K562 (cell line): ENCODE data around the gene GTF2I. TPM values are rescaled to one million over a fixed set of nuclear protein-coding genes. Genes with fewer than 3 reads are reported as not detected.
A peak's percentile ranks its signal among the peaks of the same experiment; 100 is the strongest.
"Not testable (repeated sequence)": the region's sequence is repeated elsewhere in the genome, so short reads cannot be mapped to it uniquely, and the experiment has no call there.

Source experiments
- ATAC-seq: fragments of 200-7000 bp; cut with Tn5 transposase; 3 replicates; pipeline ENCODE4 v1.9.1; 2020; ENCODE audit warnings: moderate library complexity
- BruUV-seq: library from RNA; stranded (reverse); fragments of 400-500 nt; replicated peaks from 2 replicates; lab custom pipeline; 2021; lab: Mats Ljungman, UMichigan
- CTCF ChIA-PET: fragments of 300-600 bp; formaldehyde crosslinking; extraction: SDS; loops from one replicate; lab custom pipeline; 2021; ENCODE audit warnings: low intra/inter-chr PET ratio; lab: Yijun Ruan, JAX
- POLR2A ChIA-PET: fragments of 300-600, 350-650 bp; sonication (Branson Sonifier 250); formaldehyde crosslinking; extraction: SDS; loops from one replicate; lab custom pipeline; 2021; ENCODE audit warnings: antibody characterized with exemption, inconsistent platforms; lab: Yijun Ruan, JAX
- DNase-seq, 4 experiments: peaks; one replicate each; pipeline versions ENCODE4 v3.0.0 to v3.0.0-alpha.2; 2011 to 2018; ENCODE audit warnings: low spot score in 3 of 4, mixed read lengths in 3 of 4; ENCODE audit errors: extremely low read depth in 1 of 4
- FAIRE-seq: peaks from 2 replicates; lab custom pipeline; 2011; peaks lifted over from hg19 to GRCh38; lab: Jason Lieb, UNC
- H2AFZ ChIP-seq: 2 replicates; pipeline ENCODE4 v1.6.0; 2011; ENCODE audit warnings: low read depth, low read length, control low read depth, inconsistent platforms
- H3K27ac ChIP-seq: fragments of 200-600 bp; 3 replicates; pipeline ENCODE4 v1.8.0; 2011; ENCODE audit warnings: low read depth, mild to moderate bottlenecking, control low read depth, inconsistent platforms, low read length, moderate library complexity, mixed read lengths; ENCODE audit errors: extremely low read depth
- H3K27me3 ChIP-seq, 2 experiments: fragments of 300-600 bp in 1 of 2; 2 replicates in 1 of 2; 3 replicates in 1 of 2; pipeline versions ENCODE4 v1.6.0 to v1.8.0; 2011; ENCODE audit warnings: inconsistent platforms in 2 of 2, low read length in 2 of 2, mild to moderate bottlenecking in 1 of 2, mixed read lengths in 1 of 2, moderate library complexity in 1 of 2; ENCODE audit not compliant: control insufficient read depth in 2 of 2, insufficient read depth in 2 of 2
- H3K36me3 ChIP-seq: fragments of 300-600 bp; 3 replicates; pipeline ENCODE4 v1.8.0; 2011; ENCODE audit warnings: mild to moderate bottlenecking, low read length, inconsistent platforms; ENCODE audit not compliant: control insufficient read depth, insufficient read depth
- H3K4me1 ChIP-seq, 2 experiments: fragments of 200-600 bp in 1 of 2; replicated peaks in 1 of 2; 2 replicates in 1 of 2; 3 replicates in 1 of 2; pipeline versions ENCODE4 v1.5.1 to v1.8.0; 2011; ENCODE audit warnings: inconsistent platforms in 2 of 2, low read length in 2 of 2, mild to moderate bottlenecking in 1 of 2, mixed read lengths in 1 of 2, moderate library complexity in 1 of 2; ENCODE audit not compliant: control insufficient read depth in 2 of 2, insufficient read depth in 2 of 2
- H3K4me2 ChIP-seq: 2 replicates; pipeline ENCODE4 v1.6.1; 2011; ENCODE audit warnings: low read length, control low read depth, inconsistent platforms, mixed read lengths; ENCODE audit not compliant: insufficient read depth
- H3K4me3 ChIP-seq: fragments of 200-600 bp; sonication (generic), shearing (Covaris generic); 2 replicates; pipeline ENCODE4 v1.5.1; 2016; ENCODE audit warnings: control low read depth, inconsistent platforms
- H3K79me2 ChIP-seq: fragments of 200-600 bp; 3 replicates; pipeline ENCODE4 v1.8.0; 2011; ENCODE audit warnings: low read length, inconsistent platforms; ENCODE audit not compliant: control insufficient read depth, insufficient read depth
- H3K9ac ChIP-seq, 2 experiments: 2 replicates each; pipeline versions ENCODE4 v1.6.0 to v1.6.1; 2011; ENCODE audit warnings: low read depth in 2 of 2, low read length in 2 of 2, control low read depth in 1 of 2, inconsistent platforms in 1 of 2, mild to moderate bottlenecking in 1 of 2, mixed read lengths in 1 of 2; ENCODE audit not compliant: insufficient read depth in 1 of 2
- H3K9me1 ChIP-seq: one replicate; pipeline ENCODE4 v1.6.0; 2011; ENCODE audit warnings: inconsistent platforms, mild to moderate bottlenecking, low read length, moderate library complexity; ENCODE audit not compliant: control insufficient read depth, insufficient read depth
- H3K9me3 ChIP-seq: replicated peaks from 2 replicates; pipeline ENCODE4 v1.5.1; 2011; ENCODE audit warnings: low read depth, low read length, inconsistent platforms; ENCODE audit not compliant: control insufficient read depth, insufficient read depth
- H4K20me1 ChIP-seq: replicated peaks from 2 replicates; pipeline ENCODE4 v1.6.1; 2011; ENCODE audit warnings: low read length, inconsistent platforms, mixed read lengths; ENCODE audit not compliant: control insufficient read depth, insufficient read depth
- ARID1B ChIP-seq: fragments of 450-650 bp; IDR thresholded peaks from 2 replicates; pipeline ENCODE4 v1.6.1; 2016; ENCODE audit warnings: antibody characterized with exemption, mild to moderate bottlenecking, inconsistent platforms
- BCOR ChIP-seq: fragments of 450-650 bp; IDR thresholded peaks from 2 replicates; pipeline ENCODE4 v1.6.1; 2016
- CREB3L1 ChIP-seq: fragments of 450-650 bp; IDR thresholded peaks from 2 replicates; pipeline ENCODE4 v1.6.1; 2014; ENCODE audit warnings: low read depth, mild to moderate bottlenecking, moderate library complexity, borderline replicate concordance
- CTBP1 ChIP-seq: fragments of 450-650 bp; IDR thresholded peaks from 2 replicates; pipeline ENCODE4 v1.6.1; 2016; ENCODE audit warnings: borderline replicate concordance
- ESRRA ChIP-seq: fragments of 450-650 bp; IDR thresholded peaks from 2 replicates; pipeline ENCODE4 v1.6.1; 2014; ENCODE audit warnings: low read depth, mild to moderate bottlenecking, moderate library complexity, borderline replicate concordance
- JUND ChIP-seq, 2 experiments: IDR thresholded peaks; 2 replicates in 1 of 2; 3 replicates in 1 of 2; pipeline ENCODE4 v1.6.1; 2011; ENCODE audit warnings: borderline replicate concordance in 2 of 2, low read depth in 2 of 2, low read length in 2 of 2, improper control_type of control experiment in 1 of 2, missing biosample characterization in 1 of 2, missing genetic modification characterization in 1 of 2, missing genetic modification reagents in 1 of 2
- MEF2A ChIP-seq: IDR thresholded peaks from 2 replicates; pipeline ENCODE4 v1.6.1; 2011; ENCODE audit warnings: low read depth, mild to moderate bottlenecking, low read length, moderate library complexity; ENCODE audit not compliant: control insufficient read depth
- NFIC ChIP-seq: fragments of 450-650 bp; IDR thresholded peaks from 2 replicates; pipeline ENCODE4 v1.6.1; 2017; ENCODE audit warnings: mild to moderate bottlenecking, inconsistent platforms
- NR2C1 ChIP-seq, 2 experiments: fragments of 450-650 bp; IDR thresholded peaks; 2 replicates each; pipeline ENCODE4 v1.6.1; 2017; ENCODE audit warnings: mild to moderate bottlenecking in 2 of 2, antibody characterized with exemption in 1 of 2, inconsistent platforms in 1 of 2, missing compliant biosample characterization in 1 of 2, missing genetic modification characterization in 1 of 2
- SMARCA4 ChIP-seq: fragments of 450-650 bp; IDR thresholded peaks from 2 replicates; pipeline ENCODE4 v1.6.1; 2016
- STAT5A ChIP-seq: IDR thresholded peaks from 2 replicates; pipeline ENCODE4 v1.6.1; 2012; ENCODE audit warnings: low read length, inconsistent platforms, borderline replicate concordance
- TCF3 ChIP-seq: sonication (generic); formaldehyde crosslinking; IDR thresholded peaks from 2 replicates; pipeline ENCODE4 v1.4.0; 2020; ENCODE audit warnings: mild to moderate bottlenecking, missing genetic modification reagents
- ZBTB7A ChIP-seq: IDR thresholded peaks from 2 replicates; pipeline ENCODE4 v1.6.1; 2011; ENCODE audit warnings: low read depth, mild to moderate bottlenecking, low read length, moderate library complexity, borderline replicate concordance; ENCODE audit not compliant: control insufficient read depth
- WGBS: fragments of 100-300 bp; shearing (Covaris generic); methylation state at CpG from one replicate; pipeline ENCODE4 v1.1.6; 2016; ENCODE audit warnings: low coverage, mixed read lengths; ENCODE audit not compliant: insufficient coverage; ENCODE audit errors: missing lambda C conversion rate; 5-methylcytosine and 5-hydroxymethylcytosine counted together
- in situ Hi-C: fragments of 300-500 bp; cut with MboI; formaldehyde crosslinking; loops from 4 replicates; pipeline ENCODE4 v1.15.0; 2018; ENCODE audit warnings: inconsistent platforms, mixed read lengths
- intact Hi-C: fragments of 100-400 bp; cut with micrococcal nuclease; formaldehyde crosslinking; loops from 2 replicates; pipeline ENCODE4 v1.14.2; 2022
- polyA plus RNA-seq, 8 experiments: library from polyadenylated mRNA; depleted of rRNA in 4 of 8; stranded (reverse) in 5 of 8; unstranded in 3 of 8; fragments of >200 nt; fragmentation: Nextera tagmentation in 2 of 8; fragmentation: Illumina TruSeq in 1 of 8; extraction: Ambion mirVana in 2 of 8; extraction: Trizol in 1 of 8; gene quantifications; 2 replicates each; pipeline versions ENCODE4 v1.2.1 to v1.2.3, GENCODE V29; 2011 to 2014; ENCODE audit warnings: inconsistent platforms in 1 of 8, missing spikeins in 1 of 8
- total RNA-seq, 7 experiments: library from RNA; depleted of rRNA in 6 of 7; stranded (reverse); fragments of >200 nt in 6 of 7; fragmentation: Illumina TruSeq in 2 of 7; extraction: Trizol in 2 of 7; gene quantifications; 2 replicates each; pipeline versions ENCODE4 v1.2.1 to v1.2.3, GENCODE V29; 2011 to 2021; ENCODE audit warnings: low replicate concordance in 1 of 7
- TF ChIP-seq, protein P1 (sequence below): fragments of 450-650 bp; IDR thresholded peaks from 2 replicates; pipeline ENCODE4 v1.6.1; 2018; ENCODE audit not compliant: partially characterized antibody

GTF2I gene
- total and polyA plus RNA-seq, 9 of the 15 experiments (the other 6 are each of a cell fraction or from before 2014, with no cell fraction given) = 8.4 to 161 (median 90.0) TPM

GRCh38 chr7:74650055-74650454 lies 7.5 kb upstream of the GTF2I start (continued):
- TF ChIP-seq ZBTB7A (peak; percentile 59; the same call in 1 of the 2 replicates), ESRRA (0 out of 2 replicates have a peak, but pooled peaks have one; percentile 42), SMARCA4 (peak; percentile 70), STAT5A (0 out of 2 replicates have a peak, but pooled peaks have one; percentile 13), MEF2A (peak; percentile 98), NR2C1 (IDR thresholded peaks at IDR 0.05) (peak; percentile 55; the same call in 1 of the 2 replicates), NR2C1 (tag; IDR thresholded peaks at IDR 0.05) (peak; percentile 37; the same call in 1 of the 2 replicates)

DNA sequence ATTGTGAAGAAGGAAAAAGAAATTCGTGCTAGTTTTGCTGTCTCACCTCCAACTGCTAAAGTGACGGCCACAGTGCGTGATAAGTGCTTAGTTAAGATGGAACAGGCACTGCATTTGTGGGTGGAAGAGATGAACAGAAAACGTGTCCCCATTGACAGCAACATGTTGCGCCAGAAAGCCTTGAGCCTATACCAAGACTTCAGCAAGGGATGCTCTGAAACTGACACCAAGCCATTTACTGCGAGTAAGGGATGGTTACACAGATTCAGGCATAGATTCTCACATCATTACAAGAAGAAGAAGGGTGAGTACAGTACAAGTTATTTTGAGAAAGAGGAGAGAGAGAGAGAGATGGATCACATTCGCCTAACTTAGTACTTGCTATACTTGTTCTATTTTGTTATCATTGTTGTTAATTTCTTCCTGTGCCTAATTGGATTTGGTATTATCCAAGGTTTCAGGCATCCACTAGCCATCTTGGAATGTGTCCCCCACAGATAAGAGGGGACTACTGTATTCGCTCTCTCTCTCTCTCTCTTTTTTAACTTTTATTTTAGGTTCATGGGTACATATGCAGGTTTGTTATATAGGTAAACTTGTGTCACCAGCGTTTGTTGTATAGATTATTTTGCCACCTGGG lies 6.9 kb upstream of the GTF2I start:
- intact Hi-C loops = loop anchor here (10.0 kb wide), 1 partner anchor 196 kb away; the partner anchor contains the start of gene GTF2IRD1
- H3K36me3 ChIP-seq; CTCF ChIA-PET; H3K79me2 ChIP-seq; H3K9me3 ChIP-seq; FAIRE-seq; H3K27me3 ChIP-seq; H4K20me1 ChIP-seq; H3K9me1 ChIP-seq; in situ Hi-C loops; TF ChIP-seq JUND (IDR thresholded peaks at IDR 0.05; ENCODE audit: borderline replicate concordance, low read depth, low read length): not testable (repeated sequence)
- Histone ChIP-seq H3K4me1 (peaks cover 18 to 27% of the 10 kb centered on the region in 2 experiments), H3K9ac (peak overlapping the region in 1 of 2 experiments; percentile 35; a peak in 1 of 4 replicates), H3K4me2 (peak overlapping the region; percentile 88), H3K27ac (peak overlapping the region; percentile 75; the same call in 2 of the 3 replicates), H2AFZ (peak overlapping the region; percentile 92), H3K4me3 (peak overlapping the region; percentile 34; the same call in 1 of the 2 replicates)
- POLR2A ChIA-PET = interaction anchor here (0.7 kb wide), 1 partner anchor 11 kb away, joined by 3 read pairs; no protein-coding TSS in a partner anchor
- WGBS = 4% methylated on average over 6 of the region's 9 CpGs
- ATAC-seq = peak; percentile 80
- peak in 2 of 4 experiments; percentile 35 to 48 for DNase-seq
- TSS peak; percentile 95 for BruUV-seq
- peak; percentile 26; the same call in 1 of the 2 replicates for TF ChIP-seq CREB3L1
- 0 out of 2 replicates have a peak, but pooled peaks have one; percentile 37 for TF ChIP-seq TCF3 (CRISPR knock-in tag)
- TF ChIP-seq STAT5A = 0 out of 2 replicates have a peak, but pooled peaks have one; percentile 15
- peak; percentile 45; the same call in 1 of the 2 replicates for TF ChIP-seq BCOR
- TF ChIP-seq, protein P1, sequence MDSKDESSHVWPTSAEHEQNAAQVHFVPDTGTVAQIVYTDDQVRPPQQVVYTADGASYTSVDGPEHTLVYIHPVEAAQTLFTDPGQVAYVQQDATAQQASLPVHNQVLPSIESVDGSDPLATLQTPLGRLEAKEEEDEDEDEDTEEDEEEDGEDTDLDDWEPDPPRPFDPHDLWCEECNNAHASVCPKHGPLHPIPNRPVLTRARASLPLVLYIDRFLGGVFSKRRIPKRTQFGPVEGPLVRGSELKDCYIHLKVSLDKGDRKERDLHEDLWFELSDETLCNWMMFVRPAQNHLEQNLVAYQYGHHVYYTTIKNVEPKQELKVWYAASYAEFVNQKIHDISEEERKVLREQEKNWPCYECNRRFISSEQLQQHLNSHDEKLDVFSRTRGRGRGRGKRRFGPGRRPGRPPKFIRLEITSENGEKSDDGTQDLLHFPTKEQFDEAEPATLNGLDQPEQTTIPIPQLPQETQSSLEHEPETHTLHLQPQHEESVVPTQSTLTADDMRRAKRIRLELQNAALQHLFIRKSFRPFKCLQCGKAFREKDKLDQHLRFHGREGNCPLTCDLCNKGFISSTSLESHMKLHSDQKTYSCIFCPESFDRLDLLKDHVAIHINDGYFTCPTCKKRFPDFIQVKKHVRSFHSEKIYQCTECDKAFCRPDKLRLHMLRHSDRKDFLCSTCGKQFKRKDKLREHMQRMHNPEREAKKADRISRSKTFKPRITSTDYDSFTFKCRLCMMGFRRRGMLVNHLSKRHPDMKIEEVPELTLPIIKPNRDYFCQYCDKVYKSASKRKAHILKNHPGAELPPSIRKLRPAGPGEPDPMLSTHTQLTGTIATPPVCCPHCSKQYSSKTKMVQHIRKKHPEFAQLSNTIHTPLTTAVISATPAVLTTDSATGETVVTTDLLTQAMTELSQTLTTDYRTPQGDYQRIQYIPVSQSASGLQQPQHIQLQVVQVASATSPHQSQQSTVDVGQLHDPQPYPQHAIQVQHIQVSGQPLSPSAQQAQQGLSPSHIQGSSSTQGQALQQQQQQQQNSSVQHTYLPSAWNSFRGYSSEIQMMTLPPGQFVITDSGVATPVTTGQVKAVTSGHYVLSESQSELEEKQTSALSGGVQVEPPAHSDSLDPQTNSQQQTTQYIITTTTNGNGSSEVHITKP = peak; percentile 89
- peak; percentile 55 for TF ChIP-seq ARID1B
- TF ChIP-seq CTBP1 = peak; percentile 92
- 0 out of 2 replicates have a peak, but pooled peaks have one; percentile 7 for TF ChIP-seq NFIC
- TF ChIP-seq JUND (tag; IDR thresholded peaks at IDR 0.05; ENCODE audit: borderline replicate concordance, low read depth, low read length) = peak; percentile 2; the same call in 1 of the 3 replicates
